ENCODE measurements around the gene PHGDH.

PHGDH gene

DNA sequence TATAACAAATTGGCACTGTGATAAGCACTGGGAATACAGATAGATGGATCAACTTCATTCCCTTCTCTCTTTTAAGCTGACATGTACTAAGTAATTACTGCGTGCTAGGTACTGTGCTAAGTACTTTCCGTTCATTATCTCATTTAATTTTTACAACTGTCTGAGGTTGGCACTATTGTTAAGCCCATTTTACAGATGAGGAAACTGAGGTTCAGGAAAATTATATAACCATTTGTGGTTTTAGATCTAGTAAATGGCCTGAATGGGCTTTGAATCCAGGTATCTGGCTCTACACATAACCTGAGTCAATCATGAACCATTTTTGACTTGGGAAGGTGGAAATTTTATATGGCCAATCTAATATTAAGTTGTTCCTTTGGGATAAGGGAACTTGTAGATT is 60.6 kb downstream of the PHGDH start:
- TF ChIP-seq ARNT (IDR thresholded peaks at IDR 0.05), result no peak
- TF ChIP-seq ELF4 (IDR thresholded peaks at IDR 0.05), result no peak
- no peak for TF ChIP-seq ZNF384 (IDR thresholded peaks at IDR 0.05)
- TF ChIP-seq FOXM1 (IDR thresholded peaks at IDR 0.05; ENCODE audit: borderline replicate concordance), result no peak
- no peak for TF ChIP-seq BHLHE40 (IDR thresholded peaks at IDR 0.05; ENCODE audit: borderline replicate concordance)
- TF ChIP-seq L3MBTL2 (conservative IDR thresholded peaks at IDR 0.05), result no peak
- no peak for TF ChIP-seq LEF1 (IDR thresholded peaks at IDR 0.05; ENCODE audit: borderline replicate concordance)
- no peak for TF ChIP-seq SUZ12 (IDR thresholded peaks at IDR 0.05)
- no peak for TF ChIP-seq HDGF (IDR thresholded peaks at IDR 0.05; ENCODE audit: borderline replicate concordance)
- TF ChIP-seq CTBP1 (IDR thresholded peaks at IDR 0.05; ENCODE audit: borderline replicate concordance), result no peak
- TF ChIP-seq FOXA1 (IDR thresholded peaks at IDR 0.05), result no peak
- TF ChIP-seq FOXK2 (IDR thresholded peaks at IDR 0.05), result no peak
- TF ChIP-seq, protein P1, sequence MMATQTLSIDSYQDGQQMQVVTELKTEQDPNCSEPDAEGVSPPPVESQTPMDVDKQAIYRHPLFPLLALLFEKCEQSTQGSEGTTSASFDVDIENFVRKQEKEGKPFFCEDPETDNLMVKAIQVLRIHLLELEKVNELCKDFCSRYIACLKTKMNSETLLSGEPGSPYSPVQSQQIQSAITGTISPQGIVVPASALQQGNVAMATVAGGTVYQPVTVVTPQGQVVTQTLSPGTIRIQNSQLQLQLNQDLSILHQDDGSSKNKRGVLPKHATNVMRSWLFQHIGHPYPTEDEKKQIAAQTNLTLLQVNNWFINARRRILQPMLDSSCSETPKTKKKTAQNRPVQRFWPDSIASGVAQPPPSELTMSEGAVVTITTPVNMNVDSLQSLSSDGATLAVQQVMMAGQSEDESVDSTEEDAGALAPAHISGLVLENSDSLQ (IDR thresholded peaks at IDR 0.05), result no peak
- TF ChIP-seq NFRKB (IDR thresholded peaks at IDR 0.05), result no peak
- ChIA-PET CTCF (no interaction called here), POLR2A (no interaction called here)
- no peak for DNase-seq (ENCODE audit: extremely low spot score)

DNA sequence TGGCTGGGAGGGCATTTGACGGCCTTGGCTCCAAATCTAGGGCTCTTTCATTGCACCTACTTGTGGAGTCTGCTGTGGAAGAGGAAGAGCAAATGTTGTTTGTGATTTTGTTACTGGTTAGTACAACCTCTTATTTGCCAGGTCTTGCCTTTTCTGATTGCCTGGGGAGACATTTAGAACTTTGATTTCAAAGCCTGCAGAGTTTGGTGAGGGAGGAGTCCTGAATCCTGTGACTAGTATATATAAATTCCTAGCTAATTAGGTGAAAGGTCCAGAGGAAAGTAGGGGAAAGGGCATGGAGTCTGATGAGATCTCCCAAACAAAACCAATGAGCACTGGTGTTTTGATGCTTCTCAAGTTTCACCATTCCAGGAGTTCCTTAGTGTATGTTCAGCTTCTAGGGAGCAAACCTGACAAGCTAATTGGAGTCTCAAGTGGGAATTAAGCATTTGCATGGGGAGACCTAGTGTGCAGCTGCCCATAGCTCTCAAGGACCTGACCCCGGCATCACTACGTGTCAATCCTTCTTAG is 62.0 kb downstream of the PHGDH start:
- TF ChIP-seq ARNT (IDR thresholded peaks at IDR 0.05), result no peak
- no peak for TF ChIP-seq NFRKB (IDR thresholded peaks at IDR 0.05)
- no peak for TF ChIP-seq L3MBTL2 (conservative IDR thresholded peaks at IDR 0.05)
- no peak for TF ChIP-seq CTBP1 (IDR thresholded peaks at IDR 0.05; ENCODE audit: borderline replicate concordance)
- no peak for TF ChIP-seq SP1 (IDR thresholded peaks at IDR 0.05)
- TF ChIP-seq BHLHE40 (IDR thresholded peaks at IDR 0.05; ENCODE audit: borderline replicate concordance), result no peak
- no peak for TF ChIP-seq FOXM1 (IDR thresholded peaks at IDR 0.05; ENCODE audit: borderline replicate concordance)
- TF ChIP-seq ZNF384 (IDR thresholded peaks at IDR 0.05), result no peak
- TF ChIP-seq TARDBP (IDR thresholded peaks at IDR 0.05), result no peak
- CTCF ChIA-PET, result no interaction called here
- DNase-seq (ENCODE audit: extremely low spot score), result no peak
- POLR2A ChIA-PET, result interaction anchor here (1.1 kb wide), 1 partner anchor 62 kb away, joined by 4 read pairs; the partner anchor contains the start of gene PHGDH

DNA sequence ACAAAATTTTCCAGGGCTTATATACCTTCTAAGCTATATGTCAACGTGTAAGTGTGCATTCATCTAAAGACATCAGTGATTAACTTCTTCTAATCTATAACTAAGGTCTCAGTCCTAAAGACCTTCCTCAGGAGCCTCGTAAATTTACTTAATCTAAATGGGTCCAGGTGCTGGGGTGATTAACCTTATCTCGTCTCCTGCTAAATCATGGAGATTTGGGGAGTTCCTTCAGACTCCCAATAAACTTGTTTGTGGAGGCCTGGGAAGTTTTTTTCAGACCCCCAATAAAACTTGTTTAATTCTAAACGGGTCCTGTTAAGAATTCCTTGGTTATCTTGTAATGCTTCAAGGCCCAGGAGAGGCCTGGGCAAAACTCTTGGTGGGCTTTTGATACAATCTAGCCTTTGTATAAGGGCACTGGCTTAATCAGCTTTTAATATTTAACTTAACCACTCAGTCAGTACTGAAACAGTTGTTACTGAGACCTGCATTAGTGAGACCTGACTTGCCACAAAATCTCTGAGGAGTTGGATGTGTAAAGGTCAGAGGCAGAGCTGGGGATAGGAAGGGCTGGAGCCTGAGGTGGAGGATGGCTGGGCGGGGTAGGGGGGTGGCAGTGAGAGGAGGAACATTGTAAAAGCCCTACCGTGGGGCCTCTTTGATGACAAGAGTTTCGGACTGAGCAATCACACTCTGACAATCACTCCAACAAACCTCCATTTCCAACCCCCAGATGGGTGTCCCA is 63.2 kb downstream of the PHGDH start:
- TF ChIP-seq BHLHE40 (IDR thresholded peaks at IDR 0.05; ENCODE audit: borderline replicate concordance) (no peak), HDGF (IDR thresholded peaks at IDR 0.05; ENCODE audit: borderline replicate concordance) (no peak), SUZ12 (IDR thresholded peaks at IDR 0.05) (no peak), TARDBP (IDR thresholded peaks at IDR 0.05) (no peak)
- TF ChIP-seq, protein P1 (IDR thresholded peaks at IDR 0.05), result no peak
- POLR2A ChIA-PET, result interaction anchor here (1.1 kb wide), 1 partner anchor 63 kb away, joined by 4 read pairs; the partner anchor contains the start of gene PHGDH
- no peak for DNase-seq (ENCODE audit: extremely low spot score)
- CTCF ChIA-PET, result no interaction called here

DNA sequence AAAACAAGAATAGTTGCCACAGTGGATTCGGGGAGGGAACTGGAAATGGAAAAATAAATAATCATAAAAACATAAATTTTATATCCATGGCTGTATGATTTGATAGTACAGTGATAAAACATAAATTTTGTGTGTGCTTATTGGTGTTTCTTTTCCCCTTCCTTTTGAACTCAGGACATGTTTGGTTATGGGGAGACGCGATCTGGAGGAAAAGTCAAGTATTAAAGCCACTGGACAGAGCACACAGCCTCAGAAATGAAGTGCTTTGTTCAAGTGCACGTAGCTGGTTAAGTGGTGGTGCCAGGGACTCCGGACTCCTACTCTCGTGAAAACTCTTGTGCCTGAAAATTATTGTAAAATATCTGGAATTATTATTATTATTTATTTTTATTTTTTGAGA is 66.6 kb downstream of the PHGDH start:
- no peak for DNase-seq (ENCODE audit: extremely low spot score)
- TF ChIP-seq CTBP1 (IDR thresholded peaks at IDR 0.05; ENCODE audit: borderline replicate concordance) (no peak), ARNT (IDR thresholded peaks at IDR 0.05) (no peak), SP1 (IDR thresholded peaks at IDR 0.05) (no peak), HDGF (IDR thresholded peaks at IDR 0.05; ENCODE audit: borderline replicate concordance) (no peak), NFRKB (IDR thresholded peaks at IDR 0.05) (no peak), BHLHE40 (IDR thresholded peaks at IDR 0.05; ENCODE audit: borderline replicate concordance) (no peak), FOXK2 (IDR thresholded peaks at IDR 0.05) (no peak), FOXA1 (IDR thresholded peaks at IDR 0.05) (no peak)
- TF ChIP-seq, protein P1 (IDR thresholded peaks at IDR 0.05), result no peak
- CTCF ChIA-PET, result interaction anchor here (0.7 to 1.4 kb wide), 2 partner anchors 31 to 63 kb away, joined by 3 to 4 read pairs; no protein-coding TSS in a partner anchor
- POLR2A ChIA-PET, result interaction anchor here (1.2 kb wide), 1 partner anchor 67 kb away, joined by 3 read pairs; the partner anchor contains the start of gene PHGDH

DNA sequence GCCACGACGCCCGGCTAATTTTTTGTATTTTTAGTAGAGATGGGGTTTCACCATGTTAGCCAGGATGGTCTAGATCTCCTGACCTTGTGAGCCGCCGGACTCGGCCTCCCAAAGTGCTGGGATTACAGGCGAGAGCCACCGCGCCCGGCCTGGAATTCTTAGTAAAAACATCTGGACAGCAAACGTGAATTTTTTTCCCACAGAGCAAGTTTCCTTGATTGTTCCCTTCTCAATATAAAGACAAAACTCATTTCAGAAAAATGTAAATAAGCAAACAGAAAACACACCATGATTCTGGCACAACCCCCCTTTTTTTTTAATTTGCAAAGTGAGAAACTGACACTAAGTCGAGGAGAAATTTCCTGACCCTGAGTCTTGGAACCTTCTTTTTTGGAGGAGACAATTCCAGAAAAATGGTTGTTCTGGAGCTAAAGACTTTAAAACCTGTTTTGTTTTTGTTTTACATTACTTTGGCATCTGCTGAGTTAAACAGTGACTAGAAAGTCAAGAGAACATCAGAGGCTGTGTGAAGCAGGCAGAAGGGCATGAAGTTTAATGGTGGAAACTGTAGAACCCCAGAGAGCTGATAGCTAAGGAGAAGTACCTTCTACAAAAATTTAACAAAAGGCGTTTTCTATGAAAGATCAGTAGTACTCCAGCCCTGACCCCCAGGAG is 67.3 kb downstream of the PHGDH start:
- ChIA-PET CTCF (interaction anchor here (0.9 to 1.6 kb wide), 2 partner anchors 35 to 103 kb away, joined by 4 to 5 read pairs; no protein-coding TSS in a partner anchor), POLR2A (interaction anchor here (0.6 to 1.8 kb wide), 4 partner anchors 8 to 1332 kb away, joined by 3 to 5 read pairs (median 4); partner anchors contain the start of gene HMGCS2)
- DNase-seq (ENCODE audit: extremely low spot score), result no peak
- no peak for TF ChIP-seq LEF1 (IDR thresholded peaks at IDR 0.05; ENCODE audit: borderline replicate concordance)

DNA sequence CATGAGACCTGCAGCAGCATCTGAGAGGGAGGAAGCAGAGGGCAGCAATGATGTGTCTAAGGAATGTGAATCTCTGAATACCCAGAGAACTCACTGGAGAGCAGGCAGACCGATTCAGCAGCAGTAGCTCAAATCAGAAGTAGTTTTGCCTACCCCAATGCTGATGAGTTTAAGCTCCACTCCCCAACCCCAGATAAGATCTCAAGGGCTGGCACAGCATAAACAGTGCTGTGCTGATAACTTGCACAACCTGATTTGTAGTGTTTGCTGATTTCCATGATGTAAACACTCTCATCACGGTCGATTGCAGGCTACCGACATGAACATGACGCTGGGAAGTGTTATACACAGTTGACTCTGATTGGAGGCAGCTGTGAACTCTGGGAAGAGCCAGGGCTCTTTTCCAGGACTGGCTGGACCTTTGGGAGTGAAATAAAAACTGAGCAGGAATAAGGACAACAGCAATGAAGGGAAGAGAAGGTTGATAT is 68.2 kb downstream of the PHGDH start:
- CTCF ChIA-PET, result interaction anchor here (0.9 to 1.6 kb wide), 2 partner anchors 36 to 104 kb away, joined by 4 to 5 read pairs; no protein-coding TSS in a partner anchor
- DNase-seq (ENCODE audit: extremely low spot score), result no peak

More for the DNA sequence above, 68.2 kb downstream of the PHGDH start:
- POLR2A ChIA-PET, result interaction anchor here (0.6 to 1.8 kb wide), 5 partner anchors 9 to 1331 kb away, joined by 3 to 5 read pairs (median 4); partner anchors contain the start of gene HMGCS2
- TF ChIP-seq ELF4 (IDR thresholded peaks at IDR 0.05) (no peak), ZNF384 (IDR thresholded peaks at IDR 0.05) (no peak), TARDBP (IDR thresholded peaks at IDR 0.05) (no peak)
